IMR-90 (cell line): ENCODE data around the gene MAGI2. TPM values are rescaled to one million over a fixed set of nuclear protein-coding genes. Genes with fewer than 3 reads are reported as not detected.

Experiments used
- ATAC-seq: fragments of 200-7000 bp; cut with Tn5 transposase; 2 replicates; pipeline ENCODE4 v1.9.1; 2020; ENCODE audit warnings: low read depth, mild to moderate bottlenecking, moderate library complexity
- BruUV-seq: library from RNA; stranded (reverse); fragments of 400-500 nt; replicated peaks from 2 replicates; lab custom pipeline; 2021; lab: Mats Ljungman, UMichigan
- CTCF ChIA-PET: fragments of 300-600 bp; formaldehyde crosslinking; extraction: SDS; loops from one replicate; lab custom pipeline; 2021; ENCODE audit warnings: antibody characterized with exemption; lab: Yijun Ruan, JAX
- POLR2A ChIA-PET: fragments of 300-600 bp; sonication (Branson Sonifier 250); formaldehyde crosslinking; loops from one replicate; lab custom pipeline; 2022; ENCODE audit warnings: antibody characterized with exemption; ENCODE audit not compliant: unreplicated experiment; lab: Charles Lee
- DNase-seq: peaks from one replicate; pipeline ENCODE4 v3.0.0; 2013
- H2AFZ ChIP-seq: replicated peaks from 2 replicates; pipeline ENCODE3; 2013; ENCODE audit warnings: low read length, mild to moderate bottlenecking; ENCODE audit not compliant: poor library complexity
- H2AK5ac ChIP-seq: 2 replicates; pipeline ENCODE4 v1.6.1; 2013; ENCODE audit warnings: low read depth, low read length, inconsistent platforms
- H2AK9ac ChIP-seq: replicated peaks from 2 replicates; pipeline ENCODE3; 2013; ENCODE audit warnings: mild to moderate bottlenecking, low read depth, low read length, moderate library complexity; ENCODE audit not compliant: poor library complexity
- H2BK120ac ChIP-seq: 2 replicates; pipeline ENCODE4 v1.6.1; 2013; ENCODE audit warnings: low read depth, low read length, inconsistent platforms
- H2BK15ac ChIP-seq: 3 replicates; pipeline ENCODE4 v1.6.1; 2013; ENCODE audit warnings: low read depth, low read length, inconsistent platforms
- H2BK20ac ChIP-seq: 2 replicates; pipeline ENCODE4 v1.6.1; 2013; ENCODE audit warnings: low read depth, mild to moderate bottlenecking, inconsistent platforms, low read length, moderate library complexity
- H2BK5ac ChIP-seq: 2 replicates; pipeline ENCODE4 v1.6.1; 2013; ENCODE audit warnings: mild to moderate bottlenecking, low read depth, low read length, inconsistent platforms; ENCODE audit not compliant: poor library complexity, severe bottlenecking
- H3K14ac ChIP-seq: replicated peaks from 2 replicates; pipeline ENCODE4 v1.6.1; 2013; ENCODE audit warnings: low read depth, low read length, inconsistent platforms
- H3K18ac ChIP-seq: 2 replicates; pipeline ENCODE4 v1.6.1; 2013; ENCODE audit warnings: low read depth, low read length, control low read depth
- H3K23ac ChIP-seq: 2 replicates; pipeline ENCODE4 v1.6.1; 2013; ENCODE audit warnings: low read depth, low read length, inconsistent platforms
- H3K27ac ChIP-seq: 2 replicates; pipeline ENCODE4 v1.5.1; 2013; ENCODE audit warnings: mild to moderate bottlenecking, control low read depth, low read length; ENCODE audit not compliant: insufficient read depth
- H3K27me3 ChIP-seq: 2 replicates; pipeline ENCODE4 v1.6.1; 2013; ENCODE audit warnings: low read length; ENCODE audit not compliant: control insufficient read depth, insufficient read depth
- H3K36me3 ChIP-seq: 2 replicates; pipeline ENCODE4 v1.6.1; 2013; ENCODE audit warnings: low read length, mixed read lengths; ENCODE audit not compliant: control insufficient read depth, insufficient read depth
- H3K4ac ChIP-seq: 2 replicates; pipeline ENCODE4 v1.6.1; 2013; ENCODE audit warnings: low read depth, low read length, inconsistent platforms
- H3K4me1 ChIP-seq: 2 replicates; pipeline ENCODE4 v1.6.1; 2013; ENCODE audit warnings: low read length, mixed read lengths; ENCODE audit not compliant: control insufficient read depth, insufficient read depth
- H3K4me2 ChIP-seq: 2 replicates; pipeline ENCODE4 v1.6.1; 2013; ENCODE audit warnings: low read depth, mild to moderate bottlenecking, control low read depth, low read length, moderate library complexity
- H3K4me3 ChIP-seq: 2 replicates; pipeline ENCODE4 v1.5.1; 2013; ENCODE audit warnings: low read depth, mild to moderate bottlenecking, control low read depth, low read length, moderate library complexity; ENCODE audit not compliant: insufficient read depth
- H3K56ac ChIP-seq: 2 replicates; pipeline ENCODE4 v1.6.1; 2013; ENCODE audit warnings: low read length, inconsistent platforms; ENCODE audit not compliant: insufficient read depth; ENCODE audit errors: extremely low read depth
- H3K79me1 ChIP-seq, 2 experiments: 2 replicates each; pipeline ENCODE4 v1.6.1; 2013; ENCODE audit warnings: low read length in 2 of 2, inconsistent platforms in 1 of 2, low read depth in 1 of 2
- H3K9ac ChIP-seq: 2 replicates; pipeline ENCODE4 v1.6.1; 2013; ENCODE audit warnings: low read depth, low read length, control low read depth
- H3K9me1 ChIP-seq: 2 replicates; pipeline ENCODE4 v1.6.1; 2013; ENCODE audit warnings: low read length, inconsistent platforms; ENCODE audit not compliant: insufficient read depth
- H3K9me3 ChIP-seq: 2 replicates; pipeline ENCODE4 v1.6.1; 2013; ENCODE audit warnings: low read length; ENCODE audit not compliant: control insufficient read depth, insufficient read depth
- H4K20me1 ChIP-seq: 2 replicates; pipeline ENCODE4 v1.6.1; 2013; ENCODE audit warnings: low read length, inconsistent platforms; ENCODE audit not compliant: insufficient read depth
- H4K5ac ChIP-seq: 2 replicates; pipeline ENCODE4 v1.6.1; 2013; ENCODE audit warnings: mild to moderate bottlenecking, low read depth, low read length, control low read depth
- H4K8ac ChIP-seq, 2 experiments: 2 replicates each; pipeline ENCODE4 v1.6.1; 2013; ENCODE audit warnings: low read depth in 2 of 2, low read length in 2 of 2, control low read depth in 1 of 2, inconsistent platforms in 1 of 2
- H4K91ac ChIP-seq: 2 replicates; pipeline ENCODE4 v1.6.1; 2013; ENCODE audit warnings: low read depth, low read length, inconsistent platforms; ENCODE audit not compliant: insufficient read depth
- BHLHE40 ChIP-seq: fragments of 150-350 bp; IDR thresholded peaks from 2 replicates; pipeline ENCODE4 v1.6.1; 2016; ENCODE audit warnings: mild to moderate bottlenecking, low read depth, low read length
- CEBPB ChIP-seq: IDR thresholded peaks from 2 replicates; pipeline ENCODE4 v1.6.1; 2012; ENCODE audit warnings: low read depth, low read length, improper control_type of control experiment
- CHD1 ChIP-seq: IDR thresholded peaks from 2 replicates; pipeline ENCODE4 v1.6.1; 2012; ENCODE audit warnings: low read depth, low read length, improper control_type of control experiment
- FOS ChIP-seq: fragments of 150-350 bp; IDR thresholded peaks from 2 replicates; pipeline ENCODE4 v1.6.1; 2016; ENCODE audit warnings: low read depth, low read length
- MAFK ChIP-seq: IDR thresholded peaks from 2 replicates; pipeline ENCODE4 v1.6.1; 2012; ENCODE audit warnings: low read depth, low read length, improper control_type of control experiment
- MAZ ChIP-seq: IDR thresholded peaks from 2 replicates; pipeline ENCODE4 v1.6.1; 2012; ENCODE audit warnings: low read depth, mild to moderate bottlenecking, low read length, improper control_type of control experiment, moderate library complexity, borderline replicate concordance
- MXI1 ChIP-seq: IDR thresholded peaks from 2 replicates; pipeline ENCODE4 v1.6.1; 2012; ENCODE audit warnings: low read depth, mild to moderate bottlenecking, low read length, moderate library complexity, borderline replicate concordance
- NFE2L2 ChIP-seq: fragments of 150-350 bp; IDR thresholded peaks from 2 replicates; pipeline ENCODE4 v1.6.1; 2016; ENCODE audit warnings: low read depth, mild to moderate bottlenecking, low read length
- POLR2A ChIP-seq: IDR thresholded peaks from 2 replicates; pipeline ENCODE4 v1.6.1; 2012; ENCODE audit warnings: mild to moderate bottlenecking, low read depth, low read length
- RCOR1 ChIP-seq: IDR thresholded peaks from 2 replicates; pipeline ENCODE4 v1.6.1; 2012; ENCODE audit warnings: mild to moderate bottlenecking, low read length, improper control_type of control experiment; ENCODE audit not compliant: insufficient replicate concordance
- RFX5 ChIP-seq: IDR thresholded peaks from 2 replicates; pipeline ENCODE4 v1.8.0; 2012; ENCODE audit warnings: low read depth, mild to moderate bottlenecking, low read length, moderate library complexity
- SMC3 ChIP-seq: fragments of 150-350 bp; IDR thresholded peaks from 2 replicates; pipeline ENCODE4 v1.6.1; 2016; ENCODE audit warnings: low read depth, mild to moderate bottlenecking, antibody characterized with exemption, low read length, moderate library complexity
- WGBS, 2 experiments: methylation state at CpG; one replicate each; pipeline versions ENCODE4 v1.1.5 to v1.1.7; 2013; ENCODE audit warnings: missing lambda C conversion rate in 2 of 2; ENCODE audit not compliant: insufficient read length in 1 of 2; ENCODE audit errors: extremely low coverage in 2 of 2; 5-methylcytosine and 5-hydroxymethylcytosine counted together
- dilution Hi-C: fragments of 300-500 bp; cut with HindIII; formaldehyde crosslinking; loops from one replicate; pipeline ENCODE4 v1.14.3; 2018; ENCODE audit warnings: low sequenced_read_pairs; ENCODE audit not compliant: unreplicated experiment
- in situ Hi-C: fragments of 300-500 bp; cut with MboI; formaldehyde crosslinking; loops from 3 replicates; pipeline ENCODE4 v1.14.3; 2019; ENCODE audit warnings: low sequenced_read_pairs, inconsistent platforms, mixed read lengths
- intact Hi-C: fragments of 100-400 bp; cut with micrococcal nuclease; formaldehyde crosslinking; loops from 2 replicates; pipeline ENCODE4 v1.10.0; 2022
- polyA plus RNA-seq, 3 experiments: library from polyadenylated mRNA; depleted of rRNA; stranded (reverse); fragments of >200 nt; gene quantifications; 2 replicates each; pipeline ENCODE4 v1.2.3, GENCODE V29; 2012; ENCODE audit warnings: low replicate concordance in 1 of 3
- total RNA-seq: library from RNA; depleted of rRNA; stranded (reverse); fragments of >200 nt; gene quantifications from 2 replicates; pipeline ENCODE4 v1.2.3, GENCODE V29; 2012
- TF ChIP-seq, protein P1 (sequence below): fragments of 150-350 bp; IDR thresholded peaks from 2 replicates; pipeline ENCODE4 v1.6.1; 2017; ENCODE audit warnings: mild to moderate bottlenecking, antibody characterized with exemption, low read length, low read depth
- TF ChIP-seq, protein P2 (sequence below): fragments of 150-350 bp; IDR thresholded peaks from 2 replicates; pipeline ENCODE4 v1.6.1; 2016; ENCODE audit warnings: low read depth, mild to moderate bottlenecking, low read length, moderate library complexity, borderline replicate concordance

MAGI2 gene
- total and polyA plus RNA-seq, 2 of the 4 experiments (the other 2 are of a cell fraction), result 2.5 to 17.9 TPM

DNA sequence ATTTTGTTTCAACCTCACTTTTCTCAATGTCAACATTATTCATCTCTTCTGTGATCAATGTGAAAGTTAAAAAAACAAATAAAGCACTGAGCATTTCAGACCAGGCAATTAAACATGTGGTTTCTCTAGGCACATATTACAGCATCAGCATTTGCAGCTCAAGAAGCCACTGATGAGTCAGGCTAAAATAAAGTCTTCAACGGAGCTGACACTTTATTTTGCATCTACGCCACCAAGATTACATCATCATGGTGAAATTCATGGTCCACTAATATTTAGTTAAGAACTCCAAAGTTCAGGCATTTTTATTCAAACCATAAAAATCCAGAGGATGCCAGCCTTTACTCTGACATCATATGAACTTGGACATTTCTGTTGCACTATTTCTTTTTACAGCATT is 33.0 kb downstream of the MAGI2 start:
- in situ Hi-C loops (no loop called here), intact Hi-C loops (no loop called here), dilution Hi-C loops (no loop called here)
- Histone ChIP-seq H4K91ac (no peak overlapping the region), H3K4me2 (peak overlapping the region; percentile 42; the same call in 1 of the 2 replicates), H3K4ac (no peak overlapping the region), H2AK9ac (no peak overlapping the region), H3K4me1 (peaks cover 4% of the 10 kb centered on the region), H3K36me3 (no peaks in the 10 kb centered on the region), H3K9me1 (no peaks in the 10 kb centered on the region), H2BK5ac (peak overlapping the region; percentile 34), H3K79me1 (peaks cover 6 to 11% of the 10 kb centered on the region in 2 experiments), H3K9me3 (no peaks in the 10 kb centered on the region), H3K27me3 (no peaks in the 10 kb centered on the region), H3K18ac (no peak overlapping the region), H2BK120ac (no peak overlapping the region), H3K27ac (no peak overlapping the region), H2AFZ (no peak overlapping the region), H3K23ac (no peak overlapping the region), H3K4me3 (no peak overlapping the region), H4K8ac (no peak overlapping the region), H3K14ac (no peak overlapping the region), H3K56ac (no peak overlapping the region), H3K9ac (no peak overlapping the region), H2AK5ac (no peak overlapping the region), H2BK20ac (no peak overlapping the region), H4K20me1 (peaks cover 11% of the 10 kb centered on the region; the same call in 1 of the 2 replicates), H2BK15ac (no peak overlapping the region), H4K5ac (no peak overlapping the region)
- no CpG with 5 or more reads among the region's 2 CpGs for WGBS, 2 experiments
- BruUV-seq, result no TSS peak
- ATAC-seq, result peak; percentile 97
- POLR2A ChIA-PET, result no interaction called here
- TF ChIP-seq BHLHE40, result 0 out of 2 replicates have a peak, but pooled peaks have one; percentile 27
- TF ChIP-seq NFE2L2, result peak; percentile 49; the same call in 1 of the 2 replicates
- TF ChIP-seq RCOR1, result no peak
- TF ChIP-seq MAFK, result peak; percentile 93
- no peak; the same call in 1 of the 2 replicates for TF ChIP-seq SMC3
- TF ChIP-seq POLR2A, result no peak
- TF ChIP-seq, protein P1, sequence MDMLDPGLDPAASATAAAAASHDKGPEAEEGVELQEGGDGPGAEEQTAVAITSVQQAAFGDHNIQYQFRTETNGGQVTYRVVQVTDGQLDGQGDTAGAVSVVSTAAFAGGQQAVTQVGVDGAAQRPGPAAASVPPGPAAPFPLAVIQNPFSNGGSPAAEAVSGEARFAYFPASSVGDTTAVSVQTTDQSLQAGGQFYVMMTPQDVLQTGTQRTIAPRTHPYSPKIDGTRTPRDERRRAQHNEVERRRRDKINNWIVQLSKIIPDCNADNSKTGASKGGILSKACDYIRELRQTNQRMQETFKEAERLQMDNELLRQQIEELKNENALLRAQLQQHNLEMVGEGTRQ, result no peak
- no peak for TF ChIP-seq CHD1
- TF ChIP-seq, protein P2, sequence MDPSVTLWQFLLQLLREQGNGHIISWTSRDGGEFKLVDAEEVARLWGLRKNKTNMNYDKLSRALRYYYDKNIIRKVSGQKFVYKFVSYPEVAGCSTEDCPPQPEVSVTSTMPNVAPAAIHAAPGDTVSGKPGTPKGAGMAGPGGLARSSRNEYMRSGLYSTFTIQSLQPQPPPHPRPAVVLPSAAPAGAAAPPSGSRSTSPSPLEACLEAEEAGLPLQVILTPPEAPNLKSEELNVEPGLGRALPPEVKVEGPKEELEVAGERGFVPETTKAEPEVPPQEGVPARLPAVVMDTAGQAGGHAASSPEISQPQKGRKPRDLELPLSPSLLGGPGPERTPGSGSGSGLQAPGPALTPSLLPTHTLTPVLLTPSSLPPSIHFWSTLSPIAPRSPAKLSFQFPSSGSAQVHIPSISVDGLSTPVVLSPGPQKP, result no peak
- TF ChIP-seq FOS, result peak; percentile 87
- no peak for TF ChIP-seq MAZ
- TF ChIP-seq RFX5, result no peak
- TF ChIP-seq MXI1, result no peak
- TF ChIP-seq CEBPB, result peak; percentile 96
- CTCF ChIA-PET, result interaction anchor here (1.0 kb wide), 1 partner anchor 122 kb away, joined by 3 read pairs; no protein-coding TSS in a partner anchor
- DNase-seq, result peak; percentile 98
